ENCODE results near the gene MTSS2. TPM values are rescaled to one million over a fixed set of nuclear protein-coding genes. Genes with fewer than 3 reads are reported as not detected.
"Not testable (repeated sequence)": the region's sequence is repeated elsewhere in the genome, so short reads cannot be mapped to it uniquely, and the experiment has no call there.

Gene MTSS2
- total RNA-seq, 1 donor from 2014 or later = 30.2 TPM

- no peak for DNase-seq
Observed at GRCh38 chr16:70651524-70651923, 34.3 kb downstream of the MTSS2 start.

GRCh38 chr16:70650216-70650615 lies 35.6 kb downstream of the MTSS2 start:
- no peak for DNase-seq

- DNase-seq = no peak
Observed at GRCh38 chr16:70649300-70649699, 36.6 kb downstream of the MTSS2 start.

GRCh38 chr16:70648606-70649005 lies 37.2 kb downstream of the MTSS2 start:
- no peak for DNase-seq

- DNase-seq = no peak
Observed at GRCh38 chr16:70647441-70648359, 38.2 kb downstream of the MTSS2 start.

GRCh38 chr16:70646260-70647241 lies 39.3 kb downstream of the MTSS2 start, which contains the start of gene IL34:
Gene IL34, plus strand, starts transcription at chr16:70646559. Its CDS starts 389 bp downstream, at chr16:70646948.
- DNase-seq = no peak

GRCh38 chr16:70644763-70645597 lies 40.9 kb downstream of the MTSS2 start:
- DNase-seq = no peak

GRCh38 chr16:70643264-70643663 lies 42.6 kb downstream of the MTSS2 start:
- not testable (repeated sequence) for DNase-seq

- DNase-seq = no peak
Observed at GRCh38 chr16:70642633-70643032, 43.2 kb downstream of the MTSS2 start.

- DNase-seq = no peak
Observed at GRCh38 chr16:70638814-70639792, 46.8 kb downstream of the MTSS2 start.

Other genes starting within 250 kb of the MTSS2 start
- 23.6 TPM for gene ST3GAL2, start 247.0 kb downstream of the MTSS2 start, total RNA-seq
- gene FCSK, start 231.5 kb downstream of the MTSS2 start, total RNA-seq = 8.7 TPM
- 28.7 TPM for gene COG4, start 162.5 kb downstream of the MTSS2 start, total RNA-seq
- 85.2 TPM for gene SF3B3, start 162.2 kb downstream of the MTSS2 start, total RNA-seq
- 10.2 TPM for gene IL34, start 39.5 kb downstream of the MTSS2 start, total RNA-seq
- 12.7 TPM for gene VAC14, start 115.1 kb upstream of the MTSS2 start, total RNA-seq